Measurements from ENCODE around the gene EEF2KMT. TPM values are rescaled to one million over a fixed set of nuclear protein-coding genes. Genes with fewer than 3 reads are reported as not detected.

EEF2KMT gene
- total RNA-seq, 3 donors from 2014 or later = 19.8 to 30.2 (median 27.3) TPM

GRCh38 chr16:5069854-5070253, 27.7 kb downstream of the EEF2KMT start:
- Mint-ChIP-seq H3K27me3 (ENCODE audit: low read depth) (no peaks in the 10 kb centered on the region), H3K9me3 (no peaks in the 10 kb centered on the region), H3K4me1 (ENCODE audit: low read depth) (peaks cover 24% of the 10 kb centered on the region), H3K4me3 (no peak overlapping the region), H3K36me3 (ENCODE audit: insufficient read depth) (peaks cover 7% of the 10 kb centered on the region)
- DNase-seq (no peak), ATAC-seq (no peak)

GRCh38 chr16:5069048-5069447, 28.5 kb downstream of the EEF2KMT start:
- Mint-ChIP-seq H3K9me3 (no peaks in the 10 kb centered on the region), H3K4me3 (no peak overlapping the region), H3K4me1 (ENCODE audit: low read depth) (peaks cover 20% of the 10 kb centered on the region), H3K36me3 (ENCODE audit: insufficient read depth) (peaks cover 4% of the 10 kb centered on the region), H3K27me3 (ENCODE audit: low read depth) (no peaks in the 10 kb centered on the region)
- no peak for ATAC-seq
- no peak for DNase-seq

- no peaks in the 10 kb centered on the region for H3K36me3 Mint-ChIP-seq (ENCODE audit: insufficient read depth)
- H3K9me3 Mint-ChIP-seq = no peaks in the 10 kb centered on the region
These were observed 31.1 kb downstream of the EEF2KMT start for GRCh38 chr16:5066511-5066910.

GRCh38 chr16:5065813-5066212, 31.8 kb downstream of the EEF2KMT start, which contains the start of gene C16orf89:
Gene C16orf89 (minus strand): TSS chr16:5065956. CDS start chr16:5065908, 48 bp downstream.
- no peaks in the 10 kb centered on the region for H3K9me3 Mint-ChIP-seq
- DNase-seq (no peak), ATAC-seq (no peak)
- no peak within 1 kb of the TSS for H3K4me3 Mint-ChIP-seq
- H3K27me3 Mint-ChIP-seq (ENCODE audit: low read depth) = no peaks in the 10 kb centered on the region
- H3K36me3 Mint-ChIP-seq (ENCODE audit: insufficient read depth) = no peaks in the 10 kb centered on the region
- peaks cover under 1% of the 10 kb centered on the region for H3K4me1 Mint-ChIP-seq (ENCODE audit: low read depth)

More at GRCh38 chr16:5066511-5066910, 31.1 kb downstream of the EEF2KMT start:
- H3K4me1 Mint-ChIP-seq (ENCODE audit: low read depth) = peaks cover 7% of the 10 kb centered on the region
- H3K27me3 Mint-ChIP-seq (ENCODE audit: low read depth) = no peaks in the 10 kb centered on the region
- no peak overlapping the region for H3K4me3 Mint-ChIP-seq
- DNase-seq (no peak), ATAC-seq (no peak)

- no peak for ATAC-seq
- no peaks in the 10 kb centered on the region for H3K4me1 Mint-ChIP-seq (ENCODE audit: low read depth)
- no peak for DNase-seq
- H3K36me3 Mint-ChIP-seq (ENCODE audit: insufficient read depth) = no peaks in the 10 kb centered on the region
- no peaks in the 10 kb centered on the region for H3K9me3 Mint-ChIP-seq
- no peak overlapping the region for H3K4me3 Mint-ChIP-seq
- H3K27me3 Mint-ChIP-seq (ENCODE audit: low read depth) = no peaks in the 10 kb centered on the region
These were observed 32.3 kb downstream of the EEF2KMT start for GRCh38 chr16:5065326-5065725.

GRCh38 chr16:5064915-5065314, 32.7 kb downstream of the EEF2KMT start:
- no peaks in the 10 kb centered on the region for H3K27me3 Mint-ChIP-seq (ENCODE audit: low read depth)
- H3K4me3 Mint-ChIP-seq = no peak overlapping the region
- ATAC-seq (no peak), DNase-seq (no peak)
- no peaks in the 10 kb centered on the region for H3K9me3 Mint-ChIP-seq
- H3K36me3 Mint-ChIP-seq (ENCODE audit: insufficient read depth) = no peaks in the 10 kb centered on the region
- H3K4me1 Mint-ChIP-seq (ENCODE audit: low read depth) = no peaks in the 10 kb centered on the region

- no peak overlapping the region for H3K4me3 Mint-ChIP-seq
- H3K4me1 Mint-ChIP-seq (ENCODE audit: low read depth) = no peaks in the 10 kb centered on the region
- H3K27me3 Mint-ChIP-seq (ENCODE audit: low read depth) = no peaks in the 10 kb centered on the region
- ATAC-seq (no peak), DNase-seq (no peak)
- H3K9me3 Mint-ChIP-seq = no peaks in the 10 kb centered on the region
- H3K36me3 Mint-ChIP-seq (ENCODE audit: insufficient read depth) = no peaks in the 10 kb centered on the region
These were observed 34.5 kb downstream of the EEF2KMT start for GRCh38 chr16:5062790-5063765.

- DNase-seq (no peak), ATAC-seq (no peak)
- H3K27me3 Mint-ChIP-seq (ENCODE audit: low read depth) = no peaks in the 10 kb centered on the region
- no peaks in the 10 kb centered on the region for H3K36me3 Mint-ChIP-seq (ENCODE audit: insufficient read depth)
- H3K4me1 Mint-ChIP-seq (ENCODE audit: low read depth) = no peaks in the 10 kb centered on the region
- no peaks in the 10 kb centered on the region for H3K9me3 Mint-ChIP-seq
- no peak overlapping the region for H3K4me3 Mint-ChIP-seq
These were observed 35.5 kb downstream of the EEF2KMT start for GRCh38 chr16:5062051-5062450.

- no peaks in the 10 kb centered on the region for H3K36me3 Mint-ChIP-seq (ENCODE audit: insufficient read depth)
- ATAC-seq (no peak), DNase-seq (no peak)
- no peaks in the 10 kb centered on the region for H3K4me1 Mint-ChIP-seq (ENCODE audit: low read depth)
- no peaks in the 10 kb centered on the region for H3K27me3 Mint-ChIP-seq (ENCODE audit: low read depth)
- no peak overlapping the region for H3K4me3 Mint-ChIP-seq
- no peaks in the 10 kb centered on the region for H3K9me3 Mint-ChIP-seq
These were observed 37.4 kb downstream of the EEF2KMT start for GRCh38 chr16:5060073-5060641.

- Mint-ChIP-seq H3K9me3 (no peaks in the 10 kb centered on the region), H3K36me3 (ENCODE audit: insufficient read depth) (no peaks in the 10 kb centered on the region), H3K4me1 (ENCODE audit: low read depth) (no peaks in the 10 kb centered on the region), H3K27me3 (ENCODE audit: low read depth) (no peaks in the 10 kb centered on the region), H3K4me3 (no peak overlapping the region)
- DNase-seq (no peak), ATAC-seq (no peak)
These were observed 38.1 kb downstream of the EEF2KMT start for GRCh38 chr16:5059386-5060072.

GRCh38 chr16:5058476-5058875, 39.1 kb downstream of the EEF2KMT start:
- Mint-ChIP-seq H3K4me1 (ENCODE audit: low read depth) (no peaks in the 10 kb centered on the region), H3K36me3 (ENCODE audit: insufficient read depth) (no peaks in the 10 kb centered on the region), H3K27me3 (ENCODE audit: low read depth) (no peaks in the 10 kb centered on the region), H3K4me3 (no peak overlapping the region), H3K9me3 (no peaks in the 10 kb centered on the region)
- no peak for ATAC-seq
- DNase-seq = no peak

- H3K9me3 Mint-ChIP-seq = no peaks in the 10 kb centered on the region
- no peak overlapping the region for H3K4me3 Mint-ChIP-seq
- H3K36me3 Mint-ChIP-seq (ENCODE audit: insufficient read depth) = no peaks in the 10 kb centered on the region
- DNase-seq = peak; percentile 26
- no peaks in the 10 kb centered on the region for H3K27me3 Mint-ChIP-seq (ENCODE audit: low read depth)
- H3K4me1 Mint-ChIP-seq (ENCODE audit: low read depth) = no peaks in the 10 kb centered on the region
- peak; percentile 70 to 82 for ATAC-seq
These were observed 41.2 kb downstream of the EEF2KMT start for GRCh38 chr16:5056352-5056751.

- no peak for DNase-seq
- no peaks in the 10 kb centered on the region for H3K27me3 Mint-ChIP-seq (ENCODE audit: low read depth)
- H3K4me3 Mint-ChIP-seq = no peak overlapping the region
- no peaks in the 10 kb centered on the region for H3K36me3 Mint-ChIP-seq (ENCODE audit: insufficient read depth)
- no peaks in the 10 kb centered on the region for H3K4me1 Mint-ChIP-seq (ENCODE audit: low read depth)
- H3K9me3 Mint-ChIP-seq = peaks cover 9% of the 10 kb centered on the region
- no peak for ATAC-seq
These were observed 42.4 kb downstream of the EEF2KMT start for GRCh38 chr16:5054876-5055865.

Measured in activated T-cell treated with anti-CD3 and anti-CD28 coated beads, Interleukin-2, amount 50 U/mL, for 4 hours (primary cell).